SKM-1 (cell line): ENCODE measurements around the gene TEX48.

Experiments used
- DNase-seq: peaks from one replicate; lab custom pipeline; 2025; ENCODE audit not compliant: unreplicated experiment; lab: John Stamatoyannopoulos, UW

The TEX48 gene

GRCh38 chr9:114626415-114627020, 55.5 kb downstream of the TEX48 start:
- no peak for DNase-seq

GRCh38 chr9:114624677-114625076, 57.3 kb downstream of the TEX48 start:
- no peak for DNase-seq

DNA sequence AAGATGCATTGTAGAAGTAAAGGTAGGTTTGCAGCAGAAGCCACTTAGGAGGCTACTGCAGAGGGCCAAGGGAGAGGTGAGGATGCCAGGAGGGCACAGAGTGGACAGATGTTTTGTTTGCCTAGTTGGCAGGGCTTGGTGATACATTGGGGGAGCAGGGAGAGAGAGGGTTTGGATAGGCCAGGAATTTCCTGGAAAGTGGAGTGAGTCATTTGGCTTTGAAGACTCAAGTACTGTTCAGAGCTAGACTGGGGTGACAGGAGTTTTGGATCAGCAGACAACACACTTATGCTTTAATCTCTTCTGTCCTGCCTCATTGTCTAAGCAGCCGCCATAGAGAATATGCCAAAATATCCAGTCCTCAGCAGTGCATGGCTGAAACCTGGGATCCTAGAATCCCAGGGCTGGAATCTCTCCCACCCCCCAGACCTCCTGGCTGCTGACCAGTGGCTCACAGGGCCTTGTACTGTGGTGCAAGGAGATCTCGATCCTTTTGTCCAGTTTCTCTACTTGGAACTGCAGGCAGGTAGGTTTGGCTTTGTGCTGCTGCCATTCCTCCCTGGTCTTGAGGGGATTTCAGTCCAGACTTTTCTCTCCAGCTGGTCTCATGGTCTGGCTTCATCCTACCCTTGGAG, 59.9 kb downstream of the TEX48 start:
- DNase-seq, result no peak

GRCh38 chr9:114621561-114621960, 60.4 kb downstream of the TEX48 start:
- DNase-seq, result no peak

GRCh38 chr9:114619191-114619761, 62.7 kb downstream of the TEX48 start:
- DNase-seq, result no peak

- no peak for DNase-seq
Measured at GRCh38 chr9:114616684-114617520, 65.1 kb downstream of the TEX48 start.
